Left ventricle myocardium superior (tissue), 1 donor: ENCODE data around the gene SCNN1A. TPM values are rescaled to one million over a fixed set of nuclear protein-coding genes. Genes with fewer than 3 reads are reported as not detected.

Experiments used
- ATAC-seq: fragments of 200-7000 bp; cut with Tn5 transposase; one replicate; pipeline ENCODE4 v1.9.1; 2020; ENCODE audit warnings: mild to moderate bottlenecking, moderate library complexity
- DNase-seq: peaks from one replicate; pipeline ENCODE4 v3.0.0-alpha.2; 2020
- intact Hi-C: fragments of 100-400 bp; cut with micrococcal nuclease; formaldehyde crosslinking; loops from one replicate; pipeline ENCODE4 v1.11.0; 2022
- total RNA-seq: library from RNA; stranded (reverse); fragmentation: NEBNext Ultra II Directional; extraction: Animal tissue kit (Norgen Biotek cat#: 25700); gene quantifications from one replicate; pipeline ENCODE4 v1.2.1, GENCODE V29; 2021
- donor health status: DM: no; HTN: yes; CAD: no; lungs with severe emphysema.

The SCNN1A gene
- total RNA-seq, 1 donor from 2014 or later, result 1.7 TPM

DNA sequence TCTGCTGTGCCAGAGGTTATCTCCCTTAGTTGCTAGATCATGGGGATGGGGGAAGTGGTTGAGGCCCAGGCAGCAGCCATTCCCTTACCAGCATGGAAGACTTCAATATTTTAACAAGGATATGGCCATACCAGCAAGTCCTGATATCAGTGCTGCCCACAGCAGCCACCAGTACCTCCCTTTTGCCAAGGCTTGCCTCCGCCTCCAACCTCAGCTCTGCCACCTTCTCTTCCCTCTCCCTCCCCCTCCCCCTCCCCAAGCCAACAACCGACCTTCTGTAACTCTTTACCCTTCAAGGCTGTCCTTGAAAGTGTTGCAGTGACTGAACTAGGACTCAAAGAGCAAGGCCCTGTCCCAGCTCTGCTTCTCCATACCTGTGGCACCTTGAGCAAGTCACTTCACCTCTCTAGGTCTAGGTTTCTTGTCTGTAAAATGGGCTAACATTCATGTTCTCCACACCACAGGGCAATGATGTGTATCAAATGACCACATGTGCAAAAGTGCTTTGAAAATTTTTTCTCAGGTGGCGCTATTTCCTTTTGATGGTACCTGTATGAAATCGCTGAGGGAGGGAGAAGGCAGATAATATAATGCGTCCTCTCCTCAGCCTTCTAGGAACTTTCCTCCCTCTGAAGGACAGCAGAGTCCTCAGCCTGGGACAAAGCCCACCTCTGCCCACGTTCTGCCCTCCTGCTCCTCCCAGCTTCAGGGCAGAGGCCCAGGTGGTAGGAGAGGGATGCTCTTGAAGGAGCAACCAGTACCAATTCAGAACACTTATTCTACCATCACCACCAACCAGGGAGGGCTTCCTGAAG lies 50.2 kb downstream of the SCNN1A start:
- intact Hi-C loops, result no loop called here
- ATAC-seq (no peak), DNase-seq (no peak)

DNA sequence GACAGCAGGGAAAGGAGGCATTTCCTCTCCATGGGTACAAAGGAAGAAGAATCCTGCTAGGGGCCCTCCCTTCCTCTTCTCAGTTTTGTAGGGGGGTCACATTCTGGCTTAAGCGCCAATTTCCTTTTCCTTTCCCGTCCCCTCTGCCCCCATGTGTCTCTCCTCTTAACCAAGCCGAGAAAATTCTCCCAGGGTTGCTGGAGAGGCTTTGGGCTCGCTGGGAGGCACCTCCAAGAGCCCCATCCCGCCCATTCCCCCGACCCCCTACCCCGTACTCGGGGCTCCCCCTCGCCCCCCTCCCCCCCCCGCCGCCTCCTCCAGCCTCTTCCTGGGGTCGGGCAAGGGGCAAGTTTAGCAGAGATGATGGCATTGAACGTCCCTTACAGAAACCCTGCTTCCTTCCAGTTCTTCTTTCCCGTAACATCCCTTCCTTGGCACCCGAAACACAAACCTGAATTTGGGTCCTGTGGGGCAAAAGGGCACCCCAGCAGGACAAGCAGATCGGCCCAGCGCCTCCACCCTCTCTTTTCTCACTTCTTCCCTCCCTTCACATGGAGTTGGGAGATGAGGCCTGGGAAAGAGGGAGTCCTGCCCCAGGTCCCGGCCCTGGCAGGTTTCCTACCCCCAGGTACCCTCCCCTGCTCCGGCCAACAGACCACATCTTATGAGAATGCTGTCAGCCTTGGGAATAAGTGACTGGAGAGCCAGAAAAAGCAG lies 51.2 kb downstream of the SCNN1A start:
- no peak for ATAC-seq

DNA sequence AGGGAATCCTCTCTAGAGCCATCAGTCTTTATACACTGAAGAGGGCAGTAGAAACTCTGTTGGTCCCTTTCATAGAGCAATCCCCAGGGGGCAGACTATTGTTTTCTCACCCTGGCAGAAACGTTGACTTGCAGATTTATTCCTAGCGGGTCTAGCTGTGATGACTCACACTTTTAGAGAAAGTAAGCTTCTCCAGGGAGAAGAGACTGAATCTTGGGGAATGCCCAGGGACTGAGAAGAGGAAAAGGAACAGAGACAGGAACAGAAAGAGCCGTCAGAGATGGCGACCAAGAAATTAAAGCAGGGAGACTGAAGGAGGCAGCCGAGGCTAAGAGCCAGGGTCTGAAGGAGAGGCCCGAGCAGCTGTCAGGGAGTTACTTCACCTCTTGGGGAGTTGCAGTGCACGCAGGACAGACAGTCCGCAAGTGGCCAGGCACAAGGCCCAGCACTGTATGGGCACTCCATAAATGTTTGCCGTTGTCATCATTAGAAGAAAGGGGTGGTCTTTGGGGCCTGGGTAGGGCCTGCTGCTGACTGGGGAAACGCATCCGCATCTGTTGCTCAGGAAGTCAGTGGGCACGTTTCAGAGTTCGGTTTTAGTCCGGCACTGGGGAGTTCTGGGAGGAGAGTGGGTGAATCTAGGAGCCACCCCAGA lies 51.9 kb downstream of the SCNN1A start:
- intact Hi-C loops, result no loop called here
- peak; percentile 54 for ATAC-seq
- peak; percentile 53 for DNase-seq

More for the DNA sequence above, 51.2 kb downstream of the SCNN1A start:
- intact Hi-C loops, result no loop called here
- no peak for DNase-seq

DNA sequence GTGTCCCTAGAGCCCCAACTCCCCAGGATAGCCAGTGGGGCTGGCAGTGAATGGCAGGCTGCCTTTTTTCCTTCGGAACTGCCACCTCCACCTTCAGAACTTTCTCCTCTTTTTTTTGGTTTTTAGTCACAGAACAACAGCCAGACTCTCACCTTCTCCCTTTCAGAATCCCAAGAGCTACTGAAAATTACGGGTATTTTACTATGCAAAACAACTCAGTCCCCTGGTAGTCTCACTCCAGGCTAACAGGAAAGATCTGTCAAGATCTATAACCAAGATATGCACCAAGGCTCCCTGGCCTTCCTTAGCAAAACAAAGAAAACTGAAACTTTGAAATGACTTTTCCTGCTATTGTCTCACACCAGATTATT lies 52.4 kb downstream of the SCNN1A start:
- intact Hi-C loops, result no loop called here
- ATAC-seq (no peak), DNase-seq (no peak)

DNA sequence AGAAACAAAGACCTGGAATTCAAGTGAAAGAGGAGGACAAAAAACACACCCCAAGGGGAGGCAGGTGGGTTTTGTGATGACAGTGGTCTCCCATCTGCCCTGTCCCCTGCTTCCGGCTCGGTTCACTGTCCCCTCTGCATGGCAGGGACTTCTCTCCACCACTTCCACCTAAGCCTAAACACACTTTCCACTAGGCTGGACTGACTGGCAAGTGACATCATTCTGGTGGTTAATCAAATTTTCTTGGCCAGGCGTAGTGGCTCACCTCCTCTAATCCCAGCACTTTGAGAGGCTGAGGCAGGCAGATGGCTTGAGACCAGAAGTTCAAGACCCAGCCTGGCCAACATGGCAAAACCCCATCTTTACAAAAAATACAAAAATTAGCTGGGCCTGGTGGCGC lies 53.0 kb downstream of the SCNN1A start:
- ATAC-seq (no peak), DNase-seq (no peak)
- intact Hi-C loops, result no loop called here

DNA sequence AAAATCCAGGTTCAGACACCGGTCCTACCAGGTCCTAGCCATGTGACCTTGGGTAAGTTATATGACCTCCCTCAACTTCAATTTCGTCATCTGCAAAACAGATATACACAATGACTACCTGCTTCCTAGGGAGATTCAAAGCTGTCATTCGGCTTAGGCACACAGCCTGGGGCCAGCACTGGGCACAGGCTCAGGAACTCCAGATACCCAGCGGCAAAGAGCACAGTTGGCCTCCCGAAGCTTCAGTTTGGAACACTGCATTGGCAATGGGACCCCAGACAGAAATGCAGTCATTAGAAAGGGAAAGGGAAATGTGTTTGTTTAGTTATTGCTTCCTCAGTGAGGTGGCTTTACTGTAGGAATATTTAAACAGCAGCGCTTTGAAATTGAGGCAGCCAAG lies 53.5 kb downstream of the SCNN1A start:
- DNase-seq (no peak), ATAC-seq (peak; percentile 27)
- intact Hi-C loops, result no loop called here

DNA sequence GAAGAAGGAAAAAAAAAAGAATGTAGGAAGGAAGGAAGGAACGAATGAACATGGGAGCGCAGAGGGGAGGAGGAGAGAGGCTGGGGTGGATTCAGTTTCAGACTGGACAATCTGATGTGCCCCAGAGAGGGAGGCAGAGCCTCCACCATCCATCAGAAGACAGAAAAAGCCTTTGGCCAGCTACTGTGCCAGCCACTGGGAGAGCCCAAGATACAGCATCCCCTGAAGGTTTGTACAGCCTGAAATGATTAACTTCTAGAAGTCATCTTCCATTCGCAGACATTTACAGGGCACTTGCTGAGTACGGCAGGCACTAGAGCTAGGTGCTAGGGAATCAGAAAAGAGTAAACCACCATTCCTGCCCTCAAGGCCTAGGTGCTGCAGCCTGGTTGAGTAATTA lies 55.9 kb downstream of the SCNN1A start:
- intact Hi-C loops, result no loop called here
- no peak for DNase-seq
- no peak for ATAC-seq

DNA sequence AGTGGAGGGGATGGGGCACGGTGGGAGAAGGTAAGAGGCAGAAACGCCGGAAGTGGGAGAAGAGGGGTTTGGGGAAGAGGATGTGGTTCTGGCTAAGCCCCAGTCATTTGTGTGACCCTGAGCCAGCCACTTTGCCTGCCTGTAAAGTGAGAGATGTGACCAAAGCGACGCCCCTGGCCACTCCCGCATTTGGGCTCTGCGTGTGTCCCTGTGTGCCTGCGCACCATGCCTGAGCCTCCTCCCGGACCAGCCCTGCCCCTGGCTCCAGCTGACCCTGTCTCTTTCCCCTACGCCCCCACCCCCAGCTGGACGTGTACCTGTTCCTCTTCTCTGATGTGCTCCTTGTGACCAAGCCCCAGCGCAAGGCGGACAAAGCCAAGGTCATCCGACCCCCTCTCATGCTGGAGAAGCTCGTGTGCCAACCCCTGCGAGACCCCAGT lies 56.9 kb downstream of the SCNN1A start:
- DNase-seq (no peak), ATAC-seq (no peak)
- intact Hi-C loops, result no loop called here

DNA sequence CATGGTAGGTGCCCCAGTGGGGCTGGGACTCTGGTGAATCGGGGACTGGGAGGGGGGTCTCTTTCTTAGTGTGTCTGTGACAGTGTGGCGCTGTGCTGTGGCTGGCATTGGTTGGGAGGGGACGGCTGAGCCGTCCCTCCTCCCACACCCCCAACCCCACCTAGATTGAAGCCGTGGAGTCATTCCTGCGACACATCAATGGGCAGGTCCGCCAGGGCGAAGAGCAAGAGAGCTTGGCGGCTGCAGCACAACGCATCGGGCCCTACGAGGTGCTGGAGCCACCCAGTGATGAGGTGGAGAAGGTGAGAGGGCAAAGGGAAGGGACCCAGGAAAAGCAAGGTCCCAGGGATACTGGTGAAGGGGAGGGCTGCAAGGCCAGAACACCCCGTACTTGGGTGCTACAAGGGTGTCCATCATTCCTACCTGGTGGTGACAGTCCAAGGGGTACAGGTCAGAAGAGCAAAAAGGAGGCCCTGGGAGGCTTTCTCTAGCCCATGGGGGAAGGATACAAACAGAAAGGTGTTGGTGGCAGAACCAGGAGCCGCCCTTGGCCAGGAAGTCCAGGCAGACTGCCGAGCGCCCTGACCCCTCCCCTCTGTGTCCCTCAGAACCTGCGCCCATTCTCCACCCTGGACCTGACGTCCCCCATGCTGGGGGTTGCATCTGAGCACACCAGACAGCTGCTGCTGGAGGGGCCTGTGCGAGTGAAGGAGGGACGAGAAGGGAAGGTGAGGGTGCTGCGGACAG lies 57.5 kb downstream of the SCNN1A start:
- intact Hi-C loops, result no loop called here
- DNase-seq (no peak), ATAC-seq (no peak)

DNA sequence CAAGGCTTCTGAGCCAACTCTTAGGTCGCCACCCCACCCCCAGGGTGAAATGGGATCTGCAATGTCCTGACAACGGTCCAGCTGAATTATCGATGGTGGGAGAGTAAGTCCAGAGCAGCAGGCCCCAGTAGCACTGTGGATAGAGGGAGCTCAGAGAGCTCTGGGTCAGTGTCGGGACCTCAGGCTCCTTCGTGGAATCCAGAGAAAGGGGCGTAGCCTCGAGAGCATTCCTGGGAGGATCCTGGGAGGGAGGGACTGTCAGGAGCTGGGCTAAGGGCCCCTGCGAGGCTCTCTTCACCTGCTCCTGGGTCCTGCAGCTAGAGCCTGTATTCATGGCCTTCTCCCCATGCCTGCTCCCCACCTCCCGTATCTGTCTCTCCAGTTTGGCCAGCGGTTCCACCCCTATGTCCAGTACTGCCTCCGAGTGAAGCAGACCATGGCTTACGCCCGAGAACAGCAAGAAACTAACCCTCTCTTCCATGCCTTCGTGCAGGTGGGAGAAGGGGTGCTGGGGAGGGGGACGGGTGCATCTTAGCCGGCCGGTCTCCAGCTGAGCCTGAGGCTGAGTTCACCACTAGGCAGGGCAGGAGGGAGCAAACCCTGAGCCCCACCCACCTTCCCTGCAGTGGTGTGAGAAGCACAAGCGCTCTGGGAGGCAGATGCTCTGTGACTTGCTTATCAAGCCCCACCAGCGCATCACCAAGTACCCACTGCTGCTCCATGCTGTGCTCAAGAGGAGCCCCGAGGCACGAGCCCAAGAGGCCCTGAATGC lies 58.3 kb downstream of the SCNN1A start:
- DNase-seq (no peak), ATAC-seq (no peak)
- intact Hi-C loops, result no loop called here

DNA sequence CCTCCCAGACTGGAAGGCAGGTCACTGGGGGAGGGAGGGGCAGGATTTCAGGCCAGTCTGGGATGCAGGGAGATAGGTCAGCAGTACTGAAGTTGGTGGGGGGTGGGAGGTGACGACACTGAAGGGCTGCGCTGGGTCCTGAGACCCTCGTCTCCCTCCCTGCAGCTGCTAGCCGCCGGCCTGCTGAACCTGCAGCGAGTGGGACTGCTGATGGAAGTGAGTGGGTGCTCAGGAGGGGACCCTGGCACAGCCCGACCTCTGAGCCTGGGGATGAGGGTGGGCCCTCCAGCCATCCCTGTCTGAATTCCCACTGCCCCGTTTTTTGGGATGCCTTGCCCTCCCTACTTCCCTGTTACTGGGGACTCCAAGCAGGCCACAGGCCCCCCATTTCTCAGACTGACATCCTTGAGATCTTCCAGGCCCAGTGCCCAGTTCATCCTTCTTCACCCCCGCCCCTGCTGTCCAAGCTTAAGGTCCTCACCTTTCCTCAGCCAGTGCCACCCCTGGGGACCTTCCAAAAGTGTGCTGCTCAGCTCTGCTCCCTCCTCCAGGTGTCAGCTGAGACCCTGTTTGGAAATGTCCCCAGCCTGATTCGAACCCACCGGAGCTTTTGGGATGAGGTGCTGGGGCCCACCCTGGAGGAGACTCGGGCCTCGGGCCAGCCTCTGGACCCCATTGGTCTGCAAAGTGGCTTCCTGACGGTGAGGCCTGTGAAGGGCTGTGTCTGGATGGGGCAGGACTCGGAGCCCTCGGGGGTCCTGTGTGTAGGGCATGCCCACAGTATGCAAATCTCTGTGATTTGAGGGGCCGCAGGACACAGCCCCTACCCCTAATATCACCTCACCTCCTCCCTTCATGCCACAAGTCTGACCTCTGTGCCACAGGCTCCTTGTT lies 59.4 kb downstream of the SCNN1A start:
- ATAC-seq, result no peak
- DNase-seq, result no peak
- intact Hi-C loops, result no loop called here

DNA sequence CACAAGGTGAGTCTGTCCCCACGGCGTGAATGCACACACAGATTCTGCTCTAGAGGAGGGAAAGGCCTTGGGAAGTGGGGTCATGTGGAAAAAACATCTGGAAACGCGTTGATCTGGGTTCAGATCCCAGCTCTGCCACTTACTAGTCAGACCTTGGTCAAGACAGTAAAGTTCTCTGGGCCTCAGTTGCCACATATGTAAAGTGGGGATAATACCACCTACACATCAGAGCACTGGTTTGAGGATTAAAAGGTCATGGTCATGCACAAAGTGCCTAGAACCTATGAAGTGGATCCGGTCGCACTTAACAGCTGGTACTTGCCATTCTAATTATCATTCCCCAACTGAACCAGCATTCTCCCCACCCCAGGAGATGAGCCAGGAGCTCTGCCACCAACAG lies 60.2 kb downstream of the SCNN1A start:
- DNase-seq (no peak), ATAC-seq (no peak)
- intact Hi-C loops, result no loop called here

DNA sequence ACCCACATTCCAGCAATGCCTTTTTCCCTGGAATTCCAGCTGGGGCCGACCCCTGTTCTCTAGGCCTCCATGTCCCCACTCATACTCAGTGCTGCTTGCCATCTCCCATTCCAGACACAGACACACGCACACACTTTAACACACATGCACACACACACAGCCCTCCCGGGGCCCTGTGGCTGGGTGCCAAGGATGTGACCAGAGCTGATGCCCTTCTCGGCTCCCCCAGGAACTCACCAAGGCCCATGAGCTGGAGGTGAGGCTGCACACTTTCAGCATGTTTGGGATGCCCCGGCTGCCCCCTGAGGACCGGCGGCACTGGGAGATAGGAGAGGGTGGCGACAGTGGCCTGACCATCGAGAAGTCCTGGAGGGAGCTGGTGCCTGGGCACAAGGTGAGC lies 60.6 kb downstream of the SCNN1A start:
- intact Hi-C loops, result no loop called here
- ATAC-seq, result no peak
- no peak for DNase-seq

DNA sequence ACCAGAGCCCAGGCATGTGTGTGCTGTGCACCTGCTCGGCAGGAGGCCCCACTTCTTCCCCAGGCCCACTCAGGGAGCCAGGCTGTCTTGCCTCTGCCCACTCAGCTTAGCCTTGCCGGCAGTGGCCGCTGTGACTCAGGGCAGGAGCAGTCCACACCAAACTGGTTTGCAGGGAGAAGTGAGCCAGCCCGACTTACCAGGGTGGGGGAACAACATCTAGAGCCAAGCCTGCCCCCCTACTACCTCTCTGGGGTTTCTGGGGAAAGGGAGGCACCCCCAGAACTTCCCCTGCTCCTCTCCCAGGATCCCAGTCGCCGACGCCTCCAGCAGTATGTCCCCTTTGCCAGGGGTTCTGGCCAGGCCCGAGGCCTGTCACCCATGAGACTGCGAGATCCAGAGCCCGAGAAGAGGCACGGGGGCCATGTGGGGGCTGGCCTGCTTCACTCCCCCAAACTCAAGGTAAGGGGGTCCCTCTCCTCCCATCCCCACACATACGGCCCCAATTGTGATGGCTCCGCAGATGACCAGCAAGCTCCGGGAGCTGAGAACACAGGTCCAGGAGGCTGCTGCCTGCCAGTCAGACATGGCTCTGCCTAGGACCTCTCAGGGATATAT lies 61.9 kb downstream of the SCNN1A start:
- DNase-seq (no peak), ATAC-seq (no peak)
- intact Hi-C loops, result no loop called here

DNA sequence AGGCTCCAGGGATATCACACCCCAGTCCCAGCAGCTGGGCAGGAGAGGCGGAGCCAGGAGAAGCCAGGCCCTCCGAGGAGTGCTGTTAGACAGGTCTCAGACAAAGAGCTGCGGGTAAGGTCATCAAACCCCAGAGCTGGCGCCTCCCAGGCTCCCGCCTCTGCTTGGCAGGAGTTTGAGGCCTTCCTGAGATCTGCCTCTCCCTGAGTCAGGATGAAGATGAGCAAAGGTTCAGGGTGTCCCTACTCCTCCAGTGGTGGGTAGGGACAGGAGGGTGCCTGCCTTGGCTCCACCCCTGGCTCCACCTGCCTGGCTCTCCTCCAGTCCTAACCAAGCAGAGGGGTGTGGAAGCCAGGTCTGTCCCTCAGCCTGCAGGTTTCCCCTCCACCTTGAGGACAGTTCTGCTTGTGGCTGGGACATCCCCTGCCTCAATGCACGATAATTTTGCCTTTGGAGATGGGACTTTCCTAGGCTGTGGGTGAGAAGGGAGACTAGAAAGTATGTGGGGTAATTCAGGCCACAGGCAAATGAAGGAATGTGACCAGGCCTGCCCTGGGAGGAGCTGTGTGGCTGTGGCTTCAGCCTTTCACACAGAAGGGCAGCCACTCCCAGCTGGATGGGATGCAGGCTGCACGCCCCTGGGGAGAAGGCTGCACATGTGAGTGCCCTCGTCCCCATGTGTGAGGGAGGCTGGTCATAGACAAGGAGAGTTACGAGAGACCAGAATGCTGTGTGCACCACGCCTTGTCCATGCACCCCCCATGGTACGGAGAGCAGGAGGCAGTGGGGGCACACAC lies 62.6 kb downstream of the SCNN1A start:
- intact Hi-C loops, result no loop called here

DNA sequence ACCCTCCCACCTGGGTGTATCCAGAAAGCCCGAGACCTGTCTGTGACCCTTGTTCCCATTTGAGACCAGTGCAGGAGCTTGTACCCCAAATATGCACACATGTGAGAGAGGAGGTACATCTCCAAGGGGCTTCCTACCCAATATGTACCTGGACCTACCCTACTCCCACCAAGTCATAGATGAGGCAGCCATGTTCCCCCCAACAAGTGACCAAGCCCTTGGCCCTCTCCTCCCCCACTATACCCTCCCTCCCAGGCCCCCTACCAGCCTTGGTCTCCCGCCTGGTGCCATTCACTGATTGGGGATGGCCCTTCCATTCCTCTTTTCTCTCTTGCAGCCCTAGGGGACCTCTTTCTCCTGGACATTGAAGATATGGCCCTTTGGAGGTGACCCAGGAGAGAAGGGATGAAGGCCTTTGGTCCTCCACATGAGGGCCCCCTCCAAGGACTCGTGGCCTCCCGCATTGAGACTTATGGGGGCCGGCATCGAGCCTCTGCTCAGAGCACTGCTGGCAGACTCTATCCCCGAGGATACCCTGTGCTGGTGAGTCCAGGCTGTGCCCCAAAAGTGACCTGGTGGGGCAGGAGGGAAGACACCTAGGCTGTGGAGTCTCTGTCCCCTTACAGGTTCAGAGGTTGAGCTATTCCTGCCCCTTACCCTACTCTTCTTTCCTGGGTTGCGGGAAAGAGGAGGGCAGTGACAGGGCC lies 63.4 kb downstream of the SCNN1A start:
- DNase-seq (no peak), ATAC-seq (no peak)
- intact Hi-C loops, result no loop called here

More for the DNA sequence above, 62.6 kb downstream of the SCNN1A start:
- DNase-seq (peak; percentile 36), ATAC-seq (no peak)
